Measurements from ENCODE around the gene RMND1. TPM values are rescaled to one million over a fixed set of nuclear protein-coding genes. Genes with fewer than 3 reads are reported as not detected.

RMND1 gene, protein sequence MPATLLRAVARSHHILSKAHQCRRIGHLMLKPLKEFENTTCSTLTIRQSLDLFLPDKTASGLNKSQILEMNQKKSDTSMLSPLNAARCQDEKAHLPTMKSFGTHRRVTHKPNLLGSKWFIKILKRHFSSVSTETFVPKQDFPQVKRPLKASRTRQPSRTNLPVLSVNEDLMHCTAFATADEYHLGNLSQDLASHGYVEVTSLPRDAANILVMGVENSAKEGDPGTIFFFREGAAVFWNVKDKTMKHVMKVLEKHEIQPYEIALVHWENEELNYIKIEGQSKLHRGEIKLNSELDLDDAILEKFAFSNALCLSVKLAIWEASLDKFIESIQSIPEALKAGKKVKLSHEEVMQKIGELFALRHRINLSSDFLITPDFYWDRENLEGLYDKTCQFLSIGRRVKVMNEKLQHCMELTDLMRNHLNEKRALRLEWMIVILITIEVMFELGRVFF
- total RNA-seq: 22.0 TPM
- long read RNA-seq, transcript RMND1-203 (12 exons, 2,003 nt): major isoform, 24 of 36 reads
- long read RNA-seq, partial matches to known transcripts: 3 of 36 reads
- long read RNA-seq, other reads (novel, unspliced or antisense): 8 of 36 reads

GRCh38 chr6:151451950-151452749 lies at the start of gene RMND1:
RMND1 (minus strand) TSS chr6:151452126; CDS start chr6:151445811, 6,315 bp downstream.
- DNase-seq (ENCODE audit: low spot score): peak; percentile 100

GRCh38 chr6:151499551-151499950 lies 47.6 kb upstream of the RMND1 start:
- no peak for DNase-seq (ENCODE audit: low spot score)

- no peak for DNase-seq (ENCODE audit: low spot score)
Observed at GRCh38 chr6:151498327-151498726, 46.4 kb upstream of the RMND1 start.

DNA sequence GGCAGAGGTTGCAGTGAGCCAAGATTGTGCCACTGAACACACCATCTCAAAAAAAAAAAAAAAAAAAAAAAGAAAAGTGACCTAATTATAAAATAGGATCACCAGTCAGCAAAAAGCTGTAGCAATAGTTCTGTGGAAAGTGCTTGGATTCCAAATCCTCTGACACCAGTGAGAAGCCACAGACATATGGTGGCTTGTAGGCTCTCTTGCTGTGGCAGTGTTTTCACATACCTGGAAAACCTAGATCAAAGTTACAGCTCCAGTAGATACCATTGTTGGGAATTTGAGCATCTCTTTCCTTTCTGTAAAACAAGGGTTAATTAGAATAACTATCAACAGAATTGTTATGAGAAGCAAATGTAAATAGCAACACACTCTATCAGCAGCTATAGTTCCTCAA lies 46.0 kb upstream of the RMND1 start:
- DNase-seq (ENCODE audit: low spot score): no peak

DNA sequence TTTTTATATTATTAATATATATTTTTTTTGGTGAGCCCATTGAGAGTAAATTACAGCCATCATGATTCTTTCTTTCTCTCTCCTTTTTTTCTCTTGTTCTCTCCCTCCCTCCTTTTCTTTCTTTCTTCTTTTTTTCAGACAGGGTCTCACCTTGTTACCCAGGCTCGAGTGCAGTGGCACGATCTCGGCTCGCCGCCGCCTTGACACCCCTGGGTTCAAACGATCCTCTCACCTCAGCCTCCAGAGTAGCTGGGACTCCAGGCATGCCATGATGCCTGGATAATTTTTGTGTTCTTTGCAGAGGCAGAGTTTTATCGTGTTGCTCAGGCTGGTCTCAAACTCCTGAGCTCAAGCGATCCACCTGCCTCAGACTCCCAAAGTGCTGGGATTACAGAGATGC lies 43.5 kb upstream of the RMND1 start:
- DNase-seq (ENCODE audit: low spot score): no peak

DNA sequence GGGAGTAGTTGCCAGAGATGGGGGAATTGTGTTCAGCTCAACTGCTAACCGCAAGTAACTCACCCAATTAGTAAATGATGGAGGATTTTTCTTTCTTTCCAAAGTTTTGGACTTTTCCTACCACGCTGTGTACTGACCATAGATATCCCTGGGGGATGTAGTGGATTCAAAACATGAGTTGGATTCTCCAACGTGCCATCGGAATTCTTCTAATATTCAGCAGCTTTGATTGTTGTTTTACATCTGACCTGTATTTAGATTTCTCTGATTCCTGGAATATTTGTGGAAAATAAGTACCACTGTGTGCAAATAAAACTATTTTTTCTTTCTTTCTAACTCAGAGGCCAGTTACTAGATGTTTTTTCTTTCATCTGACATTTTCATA lies 43.0 kb upstream of the RMND1 start:
- no peak for DNase-seq (ENCODE audit: low spot score)

GRCh38 chr6:151494235-151494935 lies 42.5 kb upstream of the RMND1 start:
- no peak for DNase-seq (ENCODE audit: low spot score)

GRCh38 chr6:151493804-151494234 lies 41.9 kb upstream of the RMND1 start, which contains the start of gene CCDC170:
CCDC170 (plus strand) TSS chr6:151494017; CDS start chr6:151494129, 112 bp downstream.
- DNase-seq (ENCODE audit: low spot score): no peak

GRCh38 chr6:151493161-151493803 lies 41.4 kb upstream of the RMND1 start:
- DNase-seq (ENCODE audit: low spot score): no peak

GRCh38 chr6:151490996-151491395 lies 39.1 kb upstream of the RMND1 start:
- DNase-seq (ENCODE audit: low spot score): no peak

DNA sequence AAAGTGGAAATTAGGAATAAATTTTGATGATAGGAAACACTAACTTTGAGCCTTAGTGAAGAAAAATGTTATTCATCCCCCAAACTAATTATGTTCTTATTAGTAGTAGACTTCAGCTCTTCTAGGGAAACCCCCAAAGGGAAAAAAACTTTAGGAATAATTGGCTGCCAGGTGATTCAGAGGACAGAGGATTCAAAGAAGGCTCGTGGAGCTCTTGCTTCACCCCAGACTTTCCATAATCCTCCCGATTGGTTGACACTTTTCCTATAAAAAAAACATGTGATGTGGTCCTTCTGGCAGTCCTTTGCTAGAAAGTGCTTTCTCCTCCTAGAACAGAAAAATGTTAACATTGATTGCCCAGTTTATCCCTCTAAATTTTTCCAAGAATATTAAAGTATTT lies 36.3 kb upstream of the RMND1 start:
- DNase-seq (ENCODE audit: low spot score): no peak

- no peak for DNase-seq (ENCODE audit: low spot score)
Observed at GRCh38 chr6:151483994-151484393, 32.1 kb upstream of the RMND1 start.

DNA sequence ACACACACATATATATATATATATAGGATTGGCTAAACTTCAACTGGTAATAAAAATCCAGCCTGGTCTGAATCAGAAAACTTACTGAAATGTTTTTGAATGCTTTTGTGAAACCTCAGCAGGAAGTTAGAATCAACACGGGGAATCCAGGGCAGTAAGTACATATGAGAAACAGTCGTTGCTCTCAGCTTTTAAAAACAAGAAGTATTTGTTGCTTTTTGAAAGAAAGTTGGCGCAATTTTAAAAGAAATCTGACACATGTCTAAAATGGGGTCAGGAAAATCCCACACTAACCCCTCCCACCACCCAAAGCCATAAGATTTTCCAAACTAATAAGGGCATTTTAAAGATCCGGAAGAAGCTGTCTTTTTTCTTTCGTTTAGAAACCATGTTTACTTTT lies 30.4 kb upstream of the RMND1 start:
- no peak for DNase-seq (ENCODE audit: low spot score)

- no peak for DNase-seq (ENCODE audit: low spot score)
Observed at GRCh38 chr6:151481786-151482185, 29.9 kb upstream of the RMND1 start.

DNA sequence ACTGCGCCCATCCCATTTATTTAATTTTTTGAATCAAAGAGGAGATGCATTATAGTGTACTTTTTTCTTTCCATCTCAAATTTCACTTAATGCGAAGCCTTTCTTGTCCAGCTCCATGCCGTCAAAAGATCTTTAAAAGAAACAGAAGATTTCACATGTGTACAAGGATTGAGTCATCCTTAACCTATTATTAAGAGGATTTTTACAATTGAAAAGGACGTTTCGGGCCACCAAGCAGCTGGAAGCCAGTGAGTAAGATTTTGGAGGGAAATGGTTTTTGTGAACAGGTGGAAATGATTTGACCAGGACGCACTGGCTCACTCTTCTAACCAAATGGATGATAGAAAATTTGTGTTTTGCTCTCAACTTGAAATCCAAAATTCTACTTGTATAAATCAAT lies 26.7 kb upstream of the RMND1 start:
- no peak for DNase-seq (ENCODE audit: low spot score)

GRCh38 chr6:151477726-151478125 lies 25.8 kb upstream of the RMND1 start:
- no peak for DNase-seq (ENCODE audit: low spot score)

GRCh38 chr6:151475653-151476523 lies 24.0 kb upstream of the RMND1 start:
- no peak for DNase-seq (ENCODE audit: low spot score)

DNA sequence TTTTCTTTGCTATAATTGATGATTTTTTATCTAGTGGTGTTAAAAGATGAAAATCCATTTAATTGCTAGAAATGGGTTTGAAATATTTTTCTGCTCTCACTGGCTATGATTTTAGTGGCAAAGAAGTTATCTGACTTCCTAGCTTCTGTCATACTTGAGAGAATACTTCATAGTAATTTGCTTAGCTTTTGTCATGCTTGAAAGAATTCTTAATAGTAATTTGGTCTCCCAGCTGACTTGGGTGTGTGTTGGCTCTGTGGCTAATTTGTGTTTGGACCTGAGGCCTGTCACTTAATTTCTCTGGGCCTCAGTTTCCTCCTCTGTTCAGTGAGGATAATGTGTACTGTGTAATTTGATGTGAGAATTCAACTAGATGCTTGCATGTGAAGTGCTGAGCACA lies 12.8 kb upstream of the RMND1 start:
- no peak for DNase-seq (ENCODE audit: low spot score)

DNA sequence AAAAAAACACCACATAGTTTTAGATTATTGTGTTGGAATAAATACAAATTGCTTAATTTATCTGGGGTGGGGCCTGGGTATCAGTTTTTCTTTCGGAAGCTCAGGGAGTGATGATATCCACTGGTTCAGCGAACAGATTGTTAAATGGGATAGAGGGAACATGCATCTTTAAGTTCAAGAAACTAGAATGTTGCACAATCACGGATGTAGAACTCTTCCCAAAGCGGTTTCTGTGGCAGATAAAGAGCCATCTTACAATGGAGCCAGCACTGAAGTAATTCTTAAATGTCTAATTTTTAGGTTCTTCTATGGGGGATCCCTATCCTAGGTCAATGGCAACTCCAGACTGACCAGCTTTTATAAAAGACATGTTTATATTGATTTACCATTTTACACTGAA lies 9.7 kb upstream of the RMND1 start:
- no peak for DNase-seq (ENCODE audit: low spot score)

All from mesenteric fat pad (tissue), 1 donor.